AG04450 (cell line): ENCODE measurements around the gene TASOR. TPM values are rescaled to one million over a fixed set of nuclear protein-coding genes. Genes with fewer than 3 reads are reported as not detected.
"Not testable (repeated sequence)": the region's sequence is repeated elsewhere in the genome, so short reads cannot be mapped to it uniquely, and the experiment has no call there.

Experiments used
- CTCF ChIA-PET: fragments of 300-600, 350-600 bp; formaldehyde crosslinking; extraction: SDS; loops from one replicate; lab custom pipeline; 2022; ENCODE audit warnings: antibody characterized with exemption, inconsistent platforms; lab: Charles Lee
- POLR2A ChIA-PET: fragments of 350-600 bp; formaldehyde crosslinking; extraction: SDS; loops from one replicate; lab custom pipeline; 2021; ENCODE audit warnings: antibody characterized with exemption, inconsistent platforms; lab: Yijun Ruan, JAX
- DNase-seq: peaks from one replicate; pipeline ENCODE4 v3.0.0-alpha.2; 2011; ENCODE audit warnings: low read depth, low spot score
- H3K27ac ChIP-seq: one replicate; pipeline ENCODE4 v1.5.1; 2012; ENCODE audit warnings: low read depth, low read length, control low read depth
- H3K27me3 ChIP-seq: one replicate; pipeline ENCODE4 v1.6.0; 2012; ENCODE audit warnings: low read length; ENCODE audit not compliant: control insufficient read depth, insufficient read depth
- H3K4me3 ChIP-seq: 2 replicates; pipeline ENCODE4 v1.5.1; 2011; ENCODE audit warnings: mild to moderate bottlenecking, low read depth, low read length, control low read depth
- H3K9me3 ChIP-seq: 2 replicates; pipeline ENCODE4 v1.5.1; 2012; ENCODE audit warnings: low read length; ENCODE audit not compliant: control insufficient read depth, insufficient read depth
- polyA plus RNA-seq: library from polyadenylated mRNA; depleted of rRNA; stranded (reverse); fragments of >200 nt; gene quantifications from 2 replicates; pipeline ENCODE4 v1.2.3, GENCODE V29; 2011
- TF ChIP-seq, protein P1 (sequence below): IDR thresholded peaks from 2 replicates; pipeline ENCODE4 v1.5.1; 2011; ENCODE audit warnings: low read depth, low read length, control low read depth, inconsistent platforms

The TASOR gene
- polyA plus RNA-seq, 1 experiment, result 37.6 TPM

DNA sequence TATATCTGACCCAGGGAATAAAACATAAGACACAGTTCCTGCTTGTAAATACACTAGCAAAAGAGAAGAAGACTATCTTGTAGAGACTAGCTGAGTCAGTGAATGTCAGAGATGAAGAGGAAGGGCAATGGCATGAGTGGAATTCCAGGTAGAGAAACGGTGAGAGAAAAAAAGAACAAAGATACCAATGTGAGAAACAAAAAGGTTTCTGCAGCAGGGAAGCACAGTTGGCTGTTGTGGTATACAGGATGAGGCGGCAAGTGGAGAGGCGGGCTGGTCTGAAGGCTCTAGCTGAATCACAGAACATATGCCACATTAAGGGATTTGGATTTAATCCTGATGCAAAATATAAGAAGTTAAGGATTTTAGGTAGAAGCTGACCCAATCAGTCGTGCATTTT, 17.1 kb upstream of the TASOR start:
- ChIA-PET CTCF (interaction anchor here (1.5 to 7.4 kb wide), 4 partner anchors 15 to 296 kb away, joined by 5 to 179 read pairs (median 92); partner anchors contain the start of gene ARHGEF3), POLR2A (no interaction called here)
- Histone ChIP-seq H3K9me3 (no peaks in the 10 kb centered on the region), H3K4me3 (no peak overlapping the region), H3K27me3 (no peaks in the 10 kb centered on the region), H3K27ac (no peak overlapping the region)
- DNase-seq, result no peak
- TF ChIP-seq, protein P1, sequence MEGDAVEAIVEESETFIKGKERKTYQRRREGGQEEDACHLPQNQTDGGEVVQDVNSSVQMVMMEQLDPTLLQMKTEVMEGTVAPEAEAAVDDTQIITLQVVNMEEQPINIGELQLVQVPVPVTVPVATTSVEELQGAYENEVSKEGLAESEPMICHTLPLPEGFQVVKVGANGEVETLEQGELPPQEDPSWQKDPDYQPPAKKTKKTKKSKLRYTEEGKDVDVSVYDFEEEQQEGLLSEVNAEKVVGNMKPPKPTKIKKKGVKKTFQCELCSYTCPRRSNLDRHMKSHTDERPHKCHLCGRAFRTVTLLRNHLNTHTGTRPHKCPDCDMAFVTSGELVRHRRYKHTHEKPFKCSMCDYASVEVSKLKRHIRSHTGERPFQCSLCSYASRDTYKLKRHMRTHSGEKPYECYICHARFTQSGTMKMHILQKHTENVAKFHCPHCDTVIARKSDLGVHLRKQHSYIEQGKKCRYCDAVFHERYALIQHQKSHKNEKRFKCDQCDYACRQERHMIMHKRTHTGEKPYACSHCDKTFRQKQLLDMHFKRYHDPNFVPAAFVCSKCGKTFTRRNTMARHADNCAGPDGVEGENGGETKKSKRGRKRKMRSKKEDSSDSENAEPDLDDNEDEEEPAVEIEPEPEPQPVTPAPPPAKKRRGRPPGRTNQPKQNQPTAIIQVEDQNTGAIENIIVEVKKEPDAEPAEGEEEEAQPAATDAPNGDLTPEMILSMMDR, result no peak

DNA sequence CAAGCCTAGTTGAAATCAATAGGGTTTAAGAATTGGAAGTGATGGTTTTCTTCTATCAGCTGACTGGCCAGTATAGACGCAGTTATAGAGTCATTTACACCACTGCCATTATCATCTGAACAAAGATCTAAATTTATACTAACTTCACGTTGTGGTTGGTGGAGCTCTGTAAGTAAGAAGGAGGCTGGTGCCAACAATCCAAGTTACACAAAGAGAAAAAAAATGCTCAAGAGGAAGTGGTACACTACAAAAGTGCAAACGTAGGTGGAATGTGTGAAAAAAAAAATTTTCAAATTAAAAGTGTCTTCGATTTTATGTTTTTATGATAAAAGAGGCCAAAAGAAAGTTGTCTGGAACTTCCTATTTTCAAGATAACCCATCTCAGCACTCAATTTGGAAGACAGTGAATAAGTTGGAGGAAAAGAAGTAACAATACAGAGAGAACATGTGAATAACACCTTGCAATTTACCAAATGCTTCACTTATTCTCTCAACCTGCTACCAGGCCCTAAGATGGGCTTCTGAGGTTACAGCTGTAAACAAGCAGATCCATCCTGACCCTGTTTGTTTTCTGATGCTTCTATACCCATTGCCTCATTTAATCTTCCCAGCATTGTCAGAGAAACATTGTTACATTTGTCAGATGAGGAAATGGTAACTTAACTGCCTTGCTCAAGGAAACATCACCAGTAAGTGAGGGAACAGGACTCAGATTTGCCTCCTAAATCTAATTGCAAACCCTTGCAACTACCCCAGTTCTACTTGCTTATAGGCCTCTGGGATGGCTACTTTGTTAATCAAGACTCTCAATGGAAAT, 12.0 kb upstream of the TASOR start:
- ChIA-PET POLR2A (no interaction called here), CTCF (interaction anchor here (0.6 to 3.4 kb wide), 3 partner anchors 104 to 301 kb away, joined by 3 to 18 read pairs (median 4); no protein-coding TSS in a partner anchor)
- no peak overlapping the region for H3K27ac ChIP-seq
- peaks cover 2% of the 10 kb centered on the region for H3K27me3 ChIP-seq
- no peaks in the 10 kb centered on the region for H3K9me3 ChIP-seq
- no peak overlapping the region for H3K4me3 ChIP-seq
- no peak for DNase-seq
- TF ChIP-seq, protein P1, result no peak

DNA sequence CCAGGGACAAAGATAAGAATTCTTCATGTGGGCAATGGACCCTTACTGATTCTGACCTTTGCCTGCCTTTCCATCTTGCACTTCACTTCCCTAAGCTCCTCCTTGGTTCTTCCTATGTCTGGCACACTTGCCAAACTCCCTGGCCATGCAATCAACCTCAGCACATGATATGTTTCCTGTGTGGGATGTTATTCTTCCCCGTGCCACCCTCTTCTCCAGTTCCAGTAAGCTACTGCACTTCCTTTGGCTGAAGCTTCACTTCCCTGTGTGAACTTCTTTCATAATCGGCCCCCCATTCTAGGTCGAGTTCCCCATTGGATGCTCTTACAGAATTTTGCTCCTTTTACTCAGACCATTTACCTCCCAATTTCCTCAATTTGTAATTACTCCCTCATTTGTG, 10.7 kb upstream of the TASOR start:
- ChIA-PET POLR2A (no interaction called here), CTCF (interaction anchor here (0.6 to 3.4 kb wide), 2 partner anchors 295 to 302 kb away, joined by 3 to 18 read pairs; no protein-coding TSS in a partner anchor)
- Histone ChIP-seq H3K27ac (no peak overlapping the region), H3K4me3 (no peak overlapping the region), H3K9me3 (no peaks in the 10 kb centered on the region), H3K27me3 (peaks cover 2% of the 10 kb centered on the region)
- DNase-seq, result no peak
- TF ChIP-seq, protein P1, result no peak

DNA sequence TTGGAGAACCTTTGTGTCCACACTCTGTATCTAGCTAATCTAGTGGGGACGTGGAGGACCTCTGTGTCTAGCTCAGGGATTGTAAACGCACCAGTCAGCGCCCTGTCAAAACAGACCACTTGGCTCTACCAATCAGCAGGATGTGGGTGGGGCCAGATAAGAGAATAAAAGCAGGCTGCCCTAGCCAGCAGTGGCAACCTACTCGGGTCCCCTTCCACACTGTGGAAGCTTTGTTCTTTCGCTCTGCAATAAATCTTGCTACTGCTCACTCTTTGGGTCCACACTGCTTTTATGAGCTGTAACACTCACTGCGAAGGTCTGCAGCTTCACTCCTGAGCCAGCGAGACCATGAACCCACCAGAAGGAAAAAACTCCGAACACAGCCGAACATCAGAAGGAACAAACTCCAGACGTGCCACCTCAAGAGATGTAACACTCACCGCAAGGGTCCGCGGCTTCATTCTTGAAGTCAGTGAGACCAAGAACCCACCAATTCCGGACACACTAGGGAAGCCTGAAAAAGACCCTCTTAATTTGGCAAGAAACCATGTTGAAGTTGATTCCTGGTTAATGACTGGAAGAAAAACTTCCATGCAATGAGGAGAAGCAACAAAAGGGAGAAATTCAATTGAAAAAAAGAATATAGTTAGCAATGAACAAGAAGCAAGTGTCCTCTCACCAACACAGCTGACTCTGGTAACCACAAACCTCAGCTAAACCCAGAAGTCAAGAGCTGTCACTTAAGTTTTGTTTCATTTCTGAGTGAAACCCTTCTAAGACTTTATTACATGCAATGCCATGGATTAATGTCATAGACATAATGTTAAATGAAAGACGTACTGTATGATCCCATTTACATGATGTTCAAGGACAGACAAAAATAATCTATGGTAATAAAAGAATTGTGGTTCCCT, 9.7 kb upstream of the TASOR start:
- not testable (repeated sequence) for DNase-seq, H3K27me3 ChIP-seq, H3K27ac ChIP-seq, H3K9me3 ChIP-seq, H3K4me3 ChIP-seq
- ChIA-PET POLR2A (interaction anchor here (0.7 kb wide), 1 partner anchor 297 kb away, joined by 4 read pairs; no protein-coding TSS in a partner anchor), CTCF (interaction anchor here (3.4 kb wide), 1 partner anchor 296 kb away, joined by 18 read pairs; no protein-coding TSS in a partner anchor)

DNA sequence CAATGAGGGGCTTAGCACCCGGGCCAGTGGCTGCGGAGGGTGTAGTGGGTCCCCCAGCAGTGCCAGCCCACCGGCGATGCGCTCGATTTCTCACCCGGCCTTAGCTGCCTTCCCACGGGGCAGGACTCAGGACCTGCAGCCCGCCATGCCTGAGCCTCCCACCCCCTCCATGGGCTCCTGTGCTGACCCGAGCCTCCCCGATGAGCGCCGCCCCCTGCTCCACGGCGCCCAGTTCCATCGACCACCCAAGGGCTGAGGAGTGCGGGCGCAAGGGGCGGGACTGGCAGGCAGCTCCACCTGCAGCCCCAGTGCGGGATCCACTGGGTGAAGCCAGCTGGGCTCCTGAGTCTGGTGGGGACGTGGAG, 8.9 kb upstream of the TASOR start:
- DNase-seq, POLR2A ChIA-PET, H3K27ac ChIP-seq, H3K9me3 ChIP-seq, H3K4me3 ChIP-seq, CTCF ChIA-PET, H3K27me3 ChIP-seq: not testable (repeated sequence)
